Nephron progenitor cell (in vitro differentiated cells): ENCODE data around the gene ARMC6.
A peak's percentile ranks its signal among the peaks of the same experiment; 100 is the strongest.

ENCODE experiments used
- DNase-seq: peaks from one replicate; pipeline ENCODE4 v3.0.0; 2021
- H3K27ac Mint-ChIP-seq: 2 replicates; pipeline ENCODE4 v1.8.0; 2021; ENCODE audit warnings: mild to moderate bottlenecking, moderate library complexity, mixed read lengths
- H3K27me3 Mint-ChIP-seq: 2 replicates; pipeline ENCODE4 v1.8.0; 2021; ENCODE audit warnings: mild to moderate bottlenecking, low read depth, mixed read lengths; ENCODE audit not compliant: poor library complexity
- H3K36me3 Mint-ChIP-seq: 2 replicates; pipeline ENCODE4 v1.8.0; 2021; ENCODE audit warnings: low read depth, mixed read lengths
- H3K4me1 Mint-ChIP-seq: 2 replicates; pipeline ENCODE4 v1.8.0; 2021; ENCODE audit warnings: mixed read lengths
- H3K4me3 Mint-ChIP-seq: 2 replicates; pipeline ENCODE4 v1.8.0; 2021; ENCODE audit warnings: mild to moderate bottlenecking, moderate library complexity, mixed read lengths
- H3K9me3 Mint-ChIP-seq: 2 replicates; pipeline ENCODE4 v1.8.0; 2021; ENCODE audit warnings: mild to moderate bottlenecking, moderate library complexity, mixed read lengths
- CTCF ChIP-seq: fragments of 200-600 bp; sonication (generic); IDR thresholded peaks from 2 replicates; pipeline ENCODE4 v1.5.0; 2021; ENCODE audit warnings: antibody characterized with exemption

Gene ARMC6

GRCh38 chr19:19025861-19026260 lies 7.5 kb upstream of the ARMC6 start:
- H3K27ac Mint-ChIP-seq = no peak overlapping the region
- TF ChIP-seq CTCF = no peak

GRCh38 chr19:19026299-19026971 lies 7.0 kb upstream of the ARMC6 start:
- Mint-ChIP-seq H3K27me3 (no peaks in the 10 kb centered on the region), H3K4me1 (peaks cover 18% of the 10 kb centered on the region), H3K27ac (peak overlapping the region; percentile 82), H3K9me3 (no peaks in the 10 kb centered on the region), H3K4me3 (no peak overlapping the region), H3K36me3 (peaks cover 73% of the 10 kb centered on the region)
- no peak for TF ChIP-seq CTCF
- DNase-seq = no peak

More at GRCh38 chr19:19025861-19026260, 7.5 kb upstream of the ARMC6 start:
- Mint-ChIP-seq H3K9me3 (no peaks in the 10 kb centered on the region), H3K27me3 (no peaks in the 10 kb centered on the region), H3K36me3 (peaks cover 72% of the 10 kb centered on the region), H3K4me1 (peaks cover 18% of the 10 kb centered on the region), H3K4me3 (no peak overlapping the region)
- no peak for DNase-seq

GRCh38 chr19:19027228-19027627 lies 6.2 kb upstream of the ARMC6 start:
- Mint-ChIP-seq H3K4me3 (no peak overlapping the region), H3K4me1 (peaks cover 25% of the 10 kb centered on the region), H3K27me3 (no peaks in the 10 kb centered on the region), H3K9me3 (no peaks in the 10 kb centered on the region), H3K36me3 (peaks cover 71% of the 10 kb centered on the region), H3K27ac (peak overlapping the region; percentile 1)
- TF ChIP-seq CTCF = no peak
- DNase-seq = no peak

- Mint-ChIP-seq H3K9me3 (no peaks in the 10 kb centered on the region), H3K4me3 (no peak overlapping the region), H3K36me3 (peaks cover 60% of the 10 kb centered on the region), H3K27ac (no peak overlapping the region), H3K4me1 (peaks cover 29% of the 10 kb centered on the region), H3K27me3 (no peaks in the 10 kb centered on the region)
- no peak for DNase-seq
- no peak for TF ChIP-seq CTCF
Observed at GRCh38 chr19:19028526-19028925, 4.9 kb upstream of the ARMC6 start.

GRCh38 chr19:19031891-19032290 lies 1.5 kb upstream of the ARMC6 start:
- Mint-ChIP-seq H3K9me3 (peaks cover 11% of the 10 kb centered on the region), H3K27me3 (no peaks in the 10 kb centered on the region), H3K4me1 (peaks cover 23% of the 10 kb centered on the region), H3K36me3 (peaks cover 47% of the 10 kb centered on the region), H3K27ac (peak overlapping the region; percentile 93), H3K4me3 (peak overlapping the region; percentile 93)
- no peak for DNase-seq
- TF ChIP-seq CTCF = no peak
